ENCODE results near the gene MYH7. TPM values are rescaled to one million over a fixed set of nuclear protein-coding genes. Genes with fewer than 3 reads are reported as not detected.

MYH7 gene
- total RNA-seq, 1 experiment from 2014 or later, result not detected

DNA sequence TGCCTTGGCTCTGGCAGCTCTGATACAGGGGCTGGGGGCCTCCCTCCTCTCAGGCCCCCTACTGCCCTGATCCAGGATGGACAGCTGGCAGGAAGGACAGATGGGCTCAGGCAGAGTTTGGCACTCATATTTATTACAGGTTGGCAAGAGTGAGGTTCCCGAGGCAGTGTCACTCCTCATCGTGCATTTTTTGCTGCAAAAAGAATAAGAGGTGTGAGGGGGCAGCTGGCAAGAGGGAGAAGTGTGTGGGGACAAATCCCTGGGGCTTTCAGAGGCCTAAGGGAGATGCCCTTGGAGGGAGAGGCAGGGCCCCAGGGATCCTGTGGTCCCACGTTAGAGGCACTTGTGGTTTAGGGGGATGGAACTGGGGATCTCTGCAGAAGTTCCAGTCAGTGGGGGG is 53.6 kb downstream of the MYH7 start:
- H3K4me3 Mint-ChIP-seq (ENCODE audit: unreplicated experiment), result no peak overlapping the region
- H3K27ac Mint-ChIP-seq (ENCODE audit: low read depth, unreplicated experiment), result no peak overlapping the region
- TF ChIP-seq, protein P1, sequence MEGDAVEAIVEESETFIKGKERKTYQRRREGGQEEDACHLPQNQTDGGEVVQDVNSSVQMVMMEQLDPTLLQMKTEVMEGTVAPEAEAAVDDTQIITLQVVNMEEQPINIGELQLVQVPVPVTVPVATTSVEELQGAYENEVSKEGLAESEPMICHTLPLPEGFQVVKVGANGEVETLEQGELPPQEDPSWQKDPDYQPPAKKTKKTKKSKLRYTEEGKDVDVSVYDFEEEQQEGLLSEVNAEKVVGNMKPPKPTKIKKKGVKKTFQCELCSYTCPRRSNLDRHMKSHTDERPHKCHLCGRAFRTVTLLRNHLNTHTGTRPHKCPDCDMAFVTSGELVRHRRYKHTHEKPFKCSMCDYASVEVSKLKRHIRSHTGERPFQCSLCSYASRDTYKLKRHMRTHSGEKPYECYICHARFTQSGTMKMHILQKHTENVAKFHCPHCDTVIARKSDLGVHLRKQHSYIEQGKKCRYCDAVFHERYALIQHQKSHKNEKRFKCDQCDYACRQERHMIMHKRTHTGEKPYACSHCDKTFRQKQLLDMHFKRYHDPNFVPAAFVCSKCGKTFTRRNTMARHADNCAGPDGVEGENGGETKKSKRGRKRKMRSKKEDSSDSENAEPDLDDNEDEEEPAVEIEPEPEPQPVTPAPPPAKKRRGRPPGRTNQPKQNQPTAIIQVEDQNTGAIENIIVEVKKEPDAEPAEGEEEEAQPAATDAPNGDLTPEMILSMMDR (IDR thresholded peaks at IDR 0.05; ENCODE audit: unreplicated experiment), result no peak
- H3K4me1 Mint-ChIP-seq (ENCODE audit: insufficient read depth, unreplicated experiment), result no peaks in the 10 kb centered on the region
- no peaks in the 10 kb centered on the region for H3K9me3 Mint-ChIP-seq (ENCODE audit: unreplicated experiment)
- CTCF ChIA-PET, result interaction anchor here (0.6 to 5.4 kb wide), 7 partner anchors 10 to 536 kb away, joined by 3 to 74 read pairs (median 5); no protein-coding TSS in a partner anchor
- peaks cover 85% of the 10 kb centered on the region for H3K27me3 Mint-ChIP-seq (ENCODE audit: insufficient read depth, unreplicated experiment)
- intact Hi-C loops (cut with micrococcal nuclease), result loop anchor here (5.0 kb wide), 1 partner anchor 265 kb away; the partner anchor contains the start of gene CEBPE
- DNase-seq (ENCODE audit: unreplicated experiment), result no peak
- no TSS peak for BruUV-seq (replicated peaks)
- POLR2A ChIA-PET, result interaction anchor here (1.2 kb wide), 1 partner anchor 55 kb away, joined by 3 read pairs; no protein-coding TSS in a partner anchor
- no peaks in the 10 kb centered on the region for H3K36me3 Mint-ChIP-seq (ENCODE audit: insufficient read depth, unreplicated experiment)

DNA sequence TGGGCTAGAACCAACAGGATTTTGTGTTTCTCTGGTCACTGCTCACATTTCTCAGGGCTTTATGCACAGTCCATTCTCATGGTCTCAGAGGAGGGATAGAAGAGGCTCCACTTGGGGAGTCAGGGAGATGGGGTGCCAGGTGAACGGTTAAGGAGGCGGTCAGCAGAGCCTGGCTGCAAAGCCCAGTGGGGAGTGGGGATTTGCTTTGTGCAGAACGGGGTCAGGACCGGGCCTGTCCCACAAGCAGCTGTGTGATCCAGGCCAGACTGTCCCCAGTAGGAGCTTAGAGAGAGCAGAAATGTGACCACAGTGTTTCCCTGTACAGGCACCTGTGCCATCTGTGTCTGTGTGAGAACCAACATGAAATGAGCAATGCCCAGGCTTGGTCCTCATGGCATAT is 54.5 kb downstream of the MYH7 start:
- TF ChIP-seq, protein P1 (IDR thresholded peaks at IDR 0.05; ENCODE audit: unreplicated experiment), result no peak
- Mint-ChIP-seq H3K9me3 (ENCODE audit: unreplicated experiment) (no peaks in the 10 kb centered on the region), H3K4me3 (ENCODE audit: unreplicated experiment) (no peak overlapping the region), H3K27me3 (ENCODE audit: insufficient read depth, unreplicated experiment) (peaks cover 80% of the 10 kb centered on the region), H3K27ac (ENCODE audit: low read depth, unreplicated experiment) (no peak overlapping the region), H3K36me3 (ENCODE audit: insufficient read depth, unreplicated experiment) (no peaks in the 10 kb centered on the region), H3K4me1 (ENCODE audit: insufficient read depth, unreplicated experiment) (no peaks in the 10 kb centered on the region)
- no peak for DNase-seq (ENCODE audit: unreplicated experiment)
- ChIA-PET POLR2A (no interaction called here), CTCF (interaction anchor here (0.5 to 5.4 kb wide), 31 partner anchors 11 to 1461 kb away, joined by 3 to 74 read pairs (median 6); partner anchors contain the start of genes C14orf119 and MYH7)
- no TSS peak for BruUV-seq (replicated peaks)
- intact Hi-C loops (cut with micrococcal nuclease), result loop anchor here (1.0 to 5.0 kb wide), 3 partner anchors 53 to 264 kb away; partner anchors contain the start of gene CEBPE

DNA sequence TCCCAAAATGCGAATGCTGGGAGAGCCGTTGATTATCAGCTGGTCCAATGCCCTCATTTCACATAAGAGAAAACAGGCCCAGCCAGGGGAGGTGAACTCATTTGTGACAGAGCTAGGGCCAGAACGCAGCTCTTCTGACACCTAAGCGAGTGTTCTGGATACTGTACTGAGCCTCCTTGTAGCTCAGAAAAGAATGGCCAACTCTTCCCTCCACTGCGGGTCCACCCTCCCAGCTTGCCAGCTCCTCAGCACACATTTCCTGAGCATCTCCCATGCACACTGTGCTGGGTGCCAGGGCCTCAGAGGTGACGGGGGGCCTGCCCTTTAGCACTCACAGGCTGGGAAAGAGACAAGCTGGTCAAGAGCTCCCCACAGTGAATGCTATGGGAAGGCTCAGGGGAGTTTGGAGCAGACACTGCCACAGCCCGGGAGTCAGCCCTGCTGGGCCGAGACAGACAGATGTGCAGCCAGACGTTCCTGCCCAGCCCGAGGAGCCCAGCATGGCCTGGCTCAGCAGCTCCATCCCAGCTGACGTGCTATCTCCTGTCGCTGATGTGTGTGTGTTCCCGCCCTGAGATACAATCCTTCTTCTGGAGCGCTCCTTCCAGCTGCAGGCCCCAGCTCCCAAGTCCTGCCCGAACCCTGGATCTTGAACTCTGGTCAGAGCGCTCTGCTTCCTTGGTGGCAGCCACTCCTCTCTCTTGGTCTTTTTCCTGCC is 55.1 kb downstream of the MYH7 start:
- H3K9me3 Mint-ChIP-seq (ENCODE audit: unreplicated experiment), result no peaks in the 10 kb centered on the region
- intact Hi-C loops (cut with micrococcal nuclease), result loop anchor here (1.0 to 5.0 kb wide), 3 partner anchors 52 to 263 kb away; partner anchors contain the start of gene CEBPE
- ChIA-PET POLR2A (interaction anchor here (0.7 to 1.6 kb wide), 3 partner anchors 51 to 114 kb away, joined by 3 to 4 read pairs (median 4); no protein-coding TSS in a partner anchor), CTCF (interaction anchor here (0.5 to 5.4 kb wide), 52 partner anchors 11 to 1462 kb away, joined by 3 to 74 read pairs (median 4); partner anchors contain the start of genes C14orf119, MYH7, PABPN1 and SLC22A17)
- no peak overlapping the region for H3K27ac Mint-ChIP-seq (ENCODE audit: low read depth, unreplicated experiment)
- peaks cover 74% of the 10 kb centered on the region for H3K27me3 Mint-ChIP-seq (ENCODE audit: insufficient read depth, unreplicated experiment)
- H3K4me1 Mint-ChIP-seq (ENCODE audit: insufficient read depth, unreplicated experiment), result no peaks in the 10 kb centered on the region
- TF ChIP-seq, protein P1 (IDR thresholded peaks at IDR 0.05; ENCODE audit: unreplicated experiment), result no peak
- DNase-seq (ENCODE audit: unreplicated experiment), result no peak
- no TSS peak for BruUV-seq (replicated peaks)
- no peak overlapping the region for H3K4me3 Mint-ChIP-seq (ENCODE audit: unreplicated experiment)
- no peaks in the 10 kb centered on the region for H3K36me3 Mint-ChIP-seq (ENCODE audit: insufficient read depth, unreplicated experiment)
